Measurements from ENCODE around the gene MBD5. TPM values are rescaled to one million over a fixed set of nuclear protein-coding genes. Genes with fewer than 3 reads are reported as not detected.

Gene MBD5
- total and polyA plus RNA-seq, 8 donors = 32.5 to 58.0 (median 43.5) TPM

DNA sequence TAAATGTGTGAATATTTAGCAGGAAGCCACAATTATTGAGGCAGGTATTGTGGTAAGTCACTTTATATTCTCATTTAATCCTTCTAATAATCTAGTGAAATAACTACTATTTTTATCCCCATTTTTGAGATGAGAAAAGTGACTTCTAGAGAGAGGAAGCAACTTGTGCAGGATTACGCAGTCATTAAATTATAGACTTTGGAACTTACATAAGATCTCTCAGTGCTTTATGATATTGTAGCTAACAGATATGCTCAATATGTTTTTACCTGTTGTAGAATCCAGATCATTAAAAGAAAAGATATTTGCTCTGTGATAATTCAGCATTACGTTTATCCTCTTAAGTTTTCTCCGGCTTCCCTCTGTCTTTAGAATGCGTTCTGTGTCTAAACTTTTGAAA, 50.5 kb downstream of the MBD5 start:
- no peaks in the 10 kb centered on the region for H3K4me1 ChIP-seq
- TF ChIP-seq, protein P1, sequence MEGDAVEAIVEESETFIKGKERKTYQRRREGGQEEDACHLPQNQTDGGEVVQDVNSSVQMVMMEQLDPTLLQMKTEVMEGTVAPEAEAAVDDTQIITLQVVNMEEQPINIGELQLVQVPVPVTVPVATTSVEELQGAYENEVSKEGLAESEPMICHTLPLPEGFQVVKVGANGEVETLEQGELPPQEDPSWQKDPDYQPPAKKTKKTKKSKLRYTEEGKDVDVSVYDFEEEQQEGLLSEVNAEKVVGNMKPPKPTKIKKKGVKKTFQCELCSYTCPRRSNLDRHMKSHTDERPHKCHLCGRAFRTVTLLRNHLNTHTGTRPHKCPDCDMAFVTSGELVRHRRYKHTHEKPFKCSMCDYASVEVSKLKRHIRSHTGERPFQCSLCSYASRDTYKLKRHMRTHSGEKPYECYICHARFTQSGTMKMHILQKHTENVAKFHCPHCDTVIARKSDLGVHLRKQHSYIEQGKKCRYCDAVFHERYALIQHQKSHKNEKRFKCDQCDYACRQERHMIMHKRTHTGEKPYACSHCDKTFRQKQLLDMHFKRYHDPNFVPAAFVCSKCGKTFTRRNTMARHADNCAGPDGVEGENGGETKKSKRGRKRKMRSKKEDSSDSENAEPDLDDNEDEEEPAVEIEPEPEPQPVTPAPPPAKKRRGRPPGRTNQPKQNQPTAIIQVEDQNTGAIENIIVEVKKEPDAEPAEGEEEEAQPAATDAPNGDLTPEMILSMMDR (IDR thresholded peaks at IDR 0.05) = no peak
- H3K9me3 ChIP-seq = no peaks in the 10 kb centered on the region
- no peaks in the 10 kb centered on the region for H3K27me3 ChIP-seq
- no peak overlapping the region for H3K4me3 ChIP-seq
- ATAC-seq (no peak), DNase-seq (no peak)
- no peak overlapping the region for H3K27ac ChIP-seq
- no peaks in the 10 kb centered on the region for H3K36me3 ChIP-seq
- intact Hi-C loops (cut with DNase I) = no loop called here

DNA sequence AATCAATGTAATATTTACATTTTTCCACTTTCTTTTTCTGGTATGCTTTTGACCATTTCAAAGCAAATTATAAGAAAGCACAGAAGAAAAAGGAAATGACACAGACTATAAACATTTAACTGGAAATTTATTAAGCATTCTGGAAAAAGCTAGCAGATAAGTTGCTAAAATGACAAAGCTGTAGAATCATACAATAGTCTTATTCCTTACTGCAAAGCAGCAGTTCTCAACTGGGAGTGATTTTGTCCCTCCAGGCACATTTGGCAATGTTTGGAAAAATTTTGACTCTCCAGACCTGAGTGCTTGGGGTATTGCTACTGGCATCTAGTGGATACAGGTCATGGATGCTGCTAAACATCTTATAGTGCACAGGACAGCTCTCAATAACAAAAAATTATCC, 75.1 kb downstream of the MBD5 start:
- H3K27ac ChIP-seq = no peak overlapping the region
- intact Hi-C loops (cut with DNase I) = no loop called here
- no peaks in the 10 kb centered on the region for H3K9me3 ChIP-seq

GRCh38 chr2:148102641-148103040, 81.8 kb downstream of the MBD5 start:
- DNase-seq (no peak), ATAC-seq (no peak)
- Histone ChIP-seq H3K9me3 (no peaks in the 10 kb centered on the region), H3K4me1 (no peaks in the 10 kb centered on the region), H3K4me3 (no peak overlapping the region), H3K36me3 (no peaks in the 10 kb centered on the region), H3K27me3 (no peaks in the 10 kb centered on the region), H3K27ac (no peak overlapping the region)
- intact Hi-C loops (cut with DNase I) = no loop called here
- TF ChIP-seq, protein P1 (IDR thresholded peaks at IDR 0.05) = no peak

More for the DNA sequence above, 75.1 kb downstream of the MBD5 start:
- H3K4me1 ChIP-seq = no peaks in the 10 kb centered on the region
- no peak for DNase-seq
- TF ChIP-seq, protein P1 (IDR thresholded peaks at IDR 0.05) = no peak
- H3K27me3 ChIP-seq = no peaks in the 10 kb centered on the region
- H3K36me3 ChIP-seq = no peaks in the 10 kb centered on the region
- no peak overlapping the region for H3K4me3 ChIP-seq
- ATAC-seq = no peak

DNA sequence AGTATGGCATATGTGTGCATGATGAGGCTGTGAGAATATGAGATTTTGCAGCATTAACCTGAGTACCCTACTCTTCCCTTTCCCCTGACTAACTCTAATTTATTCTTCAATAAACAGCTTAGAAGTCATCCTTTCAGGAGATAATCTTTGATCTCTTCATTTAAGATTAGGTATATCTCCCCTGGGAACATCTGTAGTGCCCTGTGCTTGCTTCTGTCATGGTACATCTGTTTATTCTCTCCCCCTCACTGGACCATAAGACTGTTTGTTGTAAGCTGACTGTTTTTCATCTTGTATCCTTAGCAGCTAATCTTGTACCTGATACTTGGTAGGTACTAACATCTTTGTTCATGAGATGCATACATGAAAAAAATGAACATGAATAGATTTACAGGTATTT, 83.1 kb downstream of the MBD5 start:
- ATAC-seq (no peak), DNase-seq (no peak)
- Histone ChIP-seq H3K36me3 (no peaks in the 10 kb centered on the region), H3K4me1 (no peaks in the 10 kb centered on the region), H3K27me3 (no peaks in the 10 kb centered on the region), H3K4me3 (no peak overlapping the region), H3K27ac (no peak overlapping the region), H3K9me3 (no peaks in the 10 kb centered on the region)
- TF ChIP-seq, protein P1 (IDR thresholded peaks at IDR 0.05) = no peak
- intact Hi-C loops (cut with DNase I) = no loop called here

GRCh38 chr2:148106331-148106730, 85.4 kb downstream of the MBD5 start:
- no peak for DNase-seq
- TF ChIP-seq, protein P1 (IDR thresholded peaks at IDR 0.05) = no peak
- intact Hi-C loops (cut with DNase I) = no loop called here
- no peaks in the 10 kb centered on the region for H3K27me3 ChIP-seq
- H3K36me3 ChIP-seq = no peaks in the 10 kb centered on the region
- no peak overlapping the region for H3K27ac ChIP-seq
- H3K4me1 ChIP-seq = no peaks in the 10 kb centered on the region
- no peaks in the 10 kb centered on the region for H3K9me3 ChIP-seq
- ATAC-seq = no peak
- no peak overlapping the region for H3K4me3 ChIP-seq
